Endothelial cell of umbilical vein (primary cell): ENCODE measurements around the gene TNFSF12.

Experiments
- CTCF ChIP-seq, 2 donors: IDR thresholded peaks; 1 replicate in 1 of 2; 2 replicates in 1 of 2; pipeline ENCODE4 v1.5.1; 2011; ENCODE audit warnings: low read length in 2 of 2, mild to moderate bottlenecking in 2 of 2, moderate library complexity in 2 of 2, control low read depth in 1 of 2, inconsistent platforms in 1 of 2, low read depth in 1 of 2; ENCODE audit not compliant: insufficient read depth in 1 of 2; ENCODE audit errors: extremely low read depth in 1 of 2
- EZH2 ChIP-seq: IDR thresholded peaks from 2 replicates; pipeline ENCODE4 v1.6.1; 2012; ENCODE audit warnings: borderline replicate concordance, low read depth, mild to moderate bottlenecking, moderate library complexity, low read length, inconsistent platforms; ENCODE audit not compliant: severe bottlenecking
- FOS ChIP-seq: IDR thresholded peaks from 2 replicates; pipeline ENCODE4 v1.6.1; 2011; ENCODE audit warnings: mild to moderate bottlenecking, low read length, moderate library complexity, borderline replicate concordance; ENCODE audit not compliant: insufficient read depth
- MYC ChIP-seq: IDR thresholded peaks from one replicate; pipeline ENCODE4 v1.6.1; 2011; ENCODE audit warnings: mild to moderate bottlenecking, low read depth, low read length
- POLR2A ChIP-seq: IDR thresholded peaks from 2 replicates; pipeline ENCODE4 v1.6.1; 2012; ENCODE audit warnings: low read depth, mild to moderate bottlenecking, control low read depth, low read length
- POLR2AphosphoS5 ChIP-seq: IDR thresholded peaks from 2 replicates; pipeline ENCODE4 v1.6.1; 2012; ENCODE audit warnings: low read depth, mild to moderate bottlenecking, control low read depth, low read length, moderate library complexity; ENCODE audit not compliant: insufficient read depth
- TF ChIP-seq, protein P1 (sequence below): IDR thresholded peaks from 2 replicates; pipeline ENCODE4 v1.6.1; 2011; ENCODE audit not compliant: insufficient read depth, insufficient read length

- no peak for TF ChIP-seq CTCF (IDR thresholded peaks at IDR 0.05; ENCODE audit: extremely low read depth in 1 of 2, insufficient read depth in 1 of 2, low read depth in 1 of 2, low read length in 2 of 2)
- TF ChIP-seq POLR2A, result peak; percentile 84
- TF ChIP-seq POLR2AphosphoS5, result peak; percentile 69
- TF ChIP-seq FOS, result no peak
- no peak for TF ChIP-seq MYC
- TF ChIP-seq EZH2, result no peak
- TF ChIP-seq, protein P1, sequence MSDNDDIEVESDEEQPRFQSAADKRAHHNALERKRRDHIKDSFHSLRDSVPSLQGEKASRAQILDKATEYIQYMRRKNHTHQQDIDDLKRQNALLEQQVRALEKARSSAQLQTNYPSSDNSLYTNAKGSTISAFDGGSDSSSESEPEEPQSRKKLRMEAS, result no peak
These were observed 9.1 kb downstream of the TNFSF12 start for GRCh38 chr17:7557775-7558543.
